HepG2 (cell line): Measurements from ENCODE around the gene SDC1. TPM values are rescaled to one million over a fixed set of nuclear protein-coding genes. Genes with fewer than 3 reads are reported as not detected.
A peak's percentile ranks its signal among the peaks of the same experiment; 100 is the strongest.

Experiments used
- HIC2 ChIP-seq: sonication (generic); formaldehyde crosslinking; IDR thresholded peaks from 2 replicates; pipeline ENCODE4 v1.9.0; 2022; ENCODE audit warnings: low read depth, missing genetic modification reagents
- ISX ChIP-seq: sonication (generic); formaldehyde crosslinking; conservative IDR thresholded peaks from 2 replicates; pipeline ENCODE4 v1.5.0; 2020; ENCODE audit warnings: missing genetic modification reagents
- POLR2G ChIP-seq: fragments of 200-400 bp; formaldehyde crosslinking; IDR thresholded peaks from 2 replicates; pipeline ENCODE4 v1.6.1; 2018; ENCODE audit warnings: mild to moderate bottlenecking, low read depth, low read length, moderate library complexity
- RXRA ChIP-seq: sonication (generic); formaldehyde crosslinking; IDR thresholded peaks from 2 replicates; pipeline ENCODE4 v1.5.1; 2020; ENCODE audit warnings: missing genetic modification reagents
- SNAPC2 ChIP-seq: sonication (generic); formaldehyde crosslinking; IDR thresholded peaks from 2 replicates; pipeline ENCODE4 v1.8.1; 2022; ENCODE audit warnings: mild to moderate bottlenecking, missing genetic modification reagents
- XBP1 ChIP-seq: sonication (generic); formaldehyde crosslinking; IDR thresholded peaks from 2 replicates; pipeline ENCODE4 v1.5.0; 2020; ENCODE audit warnings: missing genetic modification reagents
- ZFAT ChIP-seq: sonication (generic); formaldehyde crosslinking; conservative IDR thresholded peaks from 2 replicates; pipeline ENCODE4 v1.8.1; 2023; ENCODE audit warnings: missing genetic modification reagents, inconsistent platforms
- ZNF546 ChIP-seq: sonication (generic); formaldehyde crosslinking; conservative IDR thresholded peaks from 2 replicates; pipeline ENCODE4 v1.8.1; 2023; ENCODE audit warnings: mild to moderate bottlenecking, missing genetic modification reagents
- ZNF563 ChIP-seq: sonication (generic); formaldehyde crosslinking; IDR thresholded peaks from 2 replicates; pipeline ENCODE4 v1.8.0; 2022; ENCODE audit warnings: mild to moderate bottlenecking, moderate library complexity, missing genetic modification reagents
- ZNF780A ChIP-seq: sonication (generic); formaldehyde crosslinking; IDR thresholded peaks from 2 replicates; pipeline ENCODE4 v1.8.0; 2022; ENCODE audit warnings: mild to moderate bottlenecking, missing genetic modification reagents, moderate library complexity
- polyA plus RNA-seq, 8 experiments: library from polyadenylated mRNA; depleted of rRNA in 3 of 8; stranded (reverse) in 7 of 8; unstranded in 1 of 8; fragments of >200 nt; fragmentation: Illumina TruSeq in 4 of 8; extraction: Trizol in 4 of 8; gene quantifications; 2 replicates each; pipeline versions ENCODE4 v1.2.1 to v1.2.3, GENCODE V29; 2011 to 2016; ENCODE audit warnings: low read depth in 4 of 8, missing spikeins in 1 of 8, mixed read lengths in 1 of 8; ENCODE audit not compliant: insufficient read depth in 1 of 8
- total RNA-seq, 5 experiments: library from RNA; depleted of rRNA; stranded (reverse); fragments of >200 nt; fragmentation: Illumina TruSeq; extraction: Trizol; gene quantifications; 2 replicates each; pipeline ENCODE4 v1.2.3, GENCODE V29; 2016; ENCODE audit warnings: low read depth in 1 of 5
- TF ChIP-seq, protein P1 (sequence below): sonication (generic); formaldehyde crosslinking; IDR thresholded peaks from 2 replicates; pipeline ENCODE4 v1.4.0; 2020; ENCODE audit warnings: missing genetic modification reagents, borderline replicate concordance
- TF ChIP-seq, protein P2 (sequence below), 2 experiments: fragments of 450-650 bp in 1 of 2; sonication (generic) in 1 of 2; formaldehyde crosslinking in 1 of 2; IDR thresholded peaks; 2 replicates each; pipeline versions ENCODE4 v1.6.1 to v1.8.0; 2016 to 2022; ENCODE audit warnings: antibody characterized with exemption in 1 of 2, mild to moderate bottlenecking in 1 of 2, missing genetic modification reagents in 1 of 2

Gene SDC1
- total and polyA plus RNA-seq, 2 of the 13 experiments (the other 11 are each of a cell fraction or from before 2014, with no cell fraction given) = 108 to 119 TPM

DNA sequence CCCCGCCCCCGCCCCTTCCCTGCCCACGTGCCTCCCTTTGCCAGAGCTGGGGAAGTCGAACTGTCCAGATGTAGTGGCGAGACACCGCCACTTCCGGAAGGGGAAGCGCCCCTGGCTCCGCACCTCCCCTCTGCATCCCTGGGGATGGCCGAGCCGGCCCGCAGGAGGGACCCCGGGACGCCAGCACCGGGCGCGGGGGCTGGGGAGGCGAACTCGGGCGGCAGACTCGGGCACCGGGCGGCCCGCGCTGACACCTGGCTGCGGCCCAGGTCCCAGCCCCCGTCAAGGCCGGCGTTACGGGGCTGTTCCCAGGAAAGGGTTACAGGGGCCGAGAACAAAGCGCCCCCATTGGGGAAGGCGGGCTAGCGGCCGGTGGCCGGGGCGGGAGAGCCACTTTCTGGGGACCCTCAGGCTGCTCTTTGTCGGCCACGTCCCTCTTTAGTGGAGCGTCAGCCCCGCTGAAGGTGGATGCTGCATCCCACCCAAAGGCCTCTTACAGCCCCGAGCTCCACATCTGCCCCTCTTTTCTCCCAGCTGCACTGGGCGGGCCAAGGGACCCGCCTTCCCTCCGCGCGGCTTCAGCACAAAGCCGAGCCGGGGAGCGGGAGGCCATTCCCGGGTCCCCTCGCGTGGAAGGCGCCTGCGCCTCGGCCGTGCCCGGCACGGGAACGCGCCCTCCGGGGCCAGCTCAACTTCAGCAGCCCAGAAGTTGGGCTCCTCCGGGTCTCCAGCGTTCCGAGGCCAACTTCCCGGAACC lies 1.3 kb downstream of the SDC1 start (continued):
- TF ChIP-seq, protein P1, sequence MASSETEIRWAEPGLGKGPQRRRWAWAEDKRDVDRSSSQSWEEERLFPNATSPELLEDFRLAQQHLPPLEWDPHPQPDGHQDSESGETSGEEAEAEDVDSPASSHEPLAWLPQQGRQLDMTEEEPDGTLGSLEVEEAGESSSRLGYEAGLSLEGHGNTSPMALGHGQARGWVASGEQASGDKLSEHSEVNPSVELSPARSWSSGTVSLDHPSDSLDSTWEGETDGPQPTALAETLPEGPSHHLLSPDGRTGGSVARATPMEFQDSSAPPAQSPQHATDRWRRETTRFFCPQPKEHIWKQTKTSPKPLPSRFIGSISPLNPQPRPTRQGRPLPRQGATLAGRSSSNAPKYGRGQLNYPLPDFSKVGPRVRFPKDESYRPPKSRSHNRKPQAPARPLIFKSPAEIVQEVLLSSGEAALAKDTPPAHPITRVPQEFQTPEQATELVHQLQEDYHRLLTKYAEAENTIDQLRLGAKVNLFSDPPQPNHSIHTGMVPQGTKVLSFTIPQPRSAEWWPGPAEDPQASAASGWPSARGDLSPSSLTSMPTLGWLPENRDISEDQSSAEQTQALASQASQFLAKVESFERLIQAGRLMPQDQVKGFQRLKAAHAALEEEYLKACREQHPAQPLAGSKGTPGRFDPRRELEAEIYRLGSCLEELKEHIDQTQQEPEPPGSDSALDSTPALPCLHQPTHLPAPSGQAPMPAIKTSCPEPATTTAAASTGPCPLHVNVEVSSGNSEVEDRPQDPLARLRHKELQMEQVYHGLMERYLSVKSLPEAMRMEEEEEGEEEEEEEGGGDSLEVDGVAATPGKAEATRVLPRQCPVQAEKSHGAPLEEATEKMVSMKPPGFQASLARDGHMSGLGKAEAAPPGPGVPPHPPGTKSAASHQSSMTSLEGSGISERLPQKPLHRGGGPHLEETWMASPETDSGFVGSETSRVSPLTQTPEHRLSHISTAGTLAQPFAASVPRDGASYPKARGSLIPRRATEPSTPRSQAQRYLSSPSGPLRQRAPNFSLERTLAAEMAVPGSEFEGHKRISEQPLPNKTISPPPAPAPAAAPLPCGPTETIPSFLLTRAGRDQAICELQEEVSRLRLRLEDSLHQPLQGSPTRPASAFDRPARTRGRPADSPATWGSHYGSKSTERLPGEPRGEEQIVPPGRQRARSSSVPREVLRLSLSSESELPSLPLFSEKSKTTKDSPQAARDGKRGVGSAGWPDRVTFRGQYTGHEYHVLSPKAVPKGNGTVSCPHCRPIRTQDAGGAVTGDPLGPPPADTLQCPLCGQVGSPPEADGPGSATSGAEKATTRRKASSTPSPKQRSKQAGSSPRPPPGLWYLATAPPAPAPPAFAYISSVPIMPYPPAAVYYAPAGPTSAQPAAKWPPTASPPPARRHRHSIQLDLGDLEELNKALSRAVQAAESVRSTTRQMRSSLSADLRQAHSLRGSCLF (CRISPR knock-in tag) = no peak
- TF ChIP-seq XBP1 (CRISPR knock-in tag) (no peak), POLR2G (no peak; the same call in 1 of the 2 replicates), ZNF563 (CRISPR knock-in tag) (peak; percentile 32; the same call in 1 of the 2 replicates), ISX (no peak; the same call in 1 of the 2 replicates), ZFAT (CRISPR knock-in tag) (no peak), HIC2 (CRISPR knock-in tag) (no peak; the same call in 1 of the 2 replicates), ZNF546 (CRISPR knock-in tag) (0 out of 2 replicates have a peak, but pooled peaks have one; percentile 41), ZNF780A (no peak), SNAPC2 (CRISPR knock-in tag) (peak; percentile 82; the same call in 1 of the 2 replicates), RXRA (CRISPR knock-in tag) (peak; percentile 24; the same call in 1 of the 2 replicates)
- TF ChIP-seq, protein P2, sequence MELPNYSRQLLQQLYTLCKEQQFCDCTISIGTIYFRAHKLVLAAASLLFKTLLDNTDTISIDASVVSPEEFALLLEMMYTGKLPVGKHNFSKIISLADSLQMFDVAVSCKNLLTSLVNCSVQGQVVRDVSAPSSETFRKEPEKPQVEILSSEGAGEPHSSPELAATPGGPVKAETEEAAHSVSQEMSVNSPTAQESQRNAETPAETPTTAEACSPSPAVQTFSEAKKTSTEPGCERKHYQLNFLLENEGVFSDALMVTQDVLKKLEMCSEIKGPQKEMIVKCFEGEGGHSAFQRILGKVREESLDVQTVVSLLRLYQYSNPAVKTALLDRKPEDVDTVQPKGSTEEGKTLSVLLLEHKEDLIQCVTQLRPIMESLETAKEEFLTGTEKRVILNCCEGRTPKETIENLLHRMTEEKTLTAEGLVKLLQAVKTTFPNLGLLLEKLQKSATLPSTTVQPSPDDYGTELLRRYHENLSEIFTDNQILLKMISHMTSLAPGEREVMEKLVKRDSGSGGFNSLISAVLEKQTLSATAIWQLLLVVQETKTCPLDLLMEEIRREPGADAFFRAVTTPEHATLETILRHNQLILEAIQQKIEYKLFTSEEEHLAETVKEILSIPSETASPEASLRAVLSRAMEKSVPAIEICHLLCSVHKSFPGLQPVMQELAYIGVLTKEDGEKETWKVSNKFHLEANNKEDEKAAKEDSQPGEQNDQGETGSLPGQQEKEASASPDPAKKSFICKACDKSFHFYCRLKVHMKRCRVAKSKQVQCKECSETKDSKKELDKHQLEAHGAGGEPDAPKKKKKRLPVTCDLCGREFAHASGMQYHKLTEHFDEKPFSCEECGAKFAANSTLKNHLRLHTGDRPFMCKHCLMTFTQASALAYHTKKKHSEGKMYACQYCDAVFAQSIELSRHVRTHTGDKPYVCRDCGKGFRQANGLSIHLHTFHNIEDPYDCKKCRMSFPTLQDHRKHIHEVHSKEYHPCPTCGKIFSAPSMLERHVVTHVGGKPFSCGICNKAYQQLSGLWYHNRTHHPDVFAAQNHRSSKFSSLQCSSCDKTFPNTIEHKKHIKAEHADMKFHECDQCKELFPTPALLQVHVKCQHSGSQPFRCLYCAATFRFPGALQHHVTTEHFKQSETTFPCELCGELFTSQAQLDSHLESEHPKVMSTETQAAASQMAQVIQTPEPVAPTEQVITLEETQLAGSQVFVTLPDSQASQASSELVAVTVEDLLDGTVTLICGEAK (IDR thresholded peaks at IDR 0.05) = no peak
- TF ChIP-seq, protein P2 (CRISPR knock-in tag; IDR thresholded peaks at IDR 0.05) = peak; percentile 13; the same call in 1 of the 2 replicates
